Osteocyte (in vitro differentiated cells): ENCODE results near the gene NUTM1. TPM values are rescaled to one million over a fixed set of nuclear protein-coding genes. Genes with fewer than 3 reads are reported as not detected.
A peak's percentile ranks its signal among the peaks of the same experiment; 100 is the strongest.

Source experiments
- DNase-seq: peaks from one replicate; pipeline ENCODE4 v3.0.0; 2021; ENCODE audit warnings: mixed read lengths; ENCODE audit not compliant: unreplicated experiment; ENCODE audit errors: extremely low spot score
- H3K27ac Mint-ChIP-seq: one replicate; pipeline ENCODE4 v1.8.0; 2021; ENCODE audit warnings: mild to moderate bottlenecking, mixed read lengths; ENCODE audit not compliant: unreplicated experiment
- H3K27me3 Mint-ChIP-seq: one replicate; pipeline ENCODE4 v1.8.0; 2021; ENCODE audit warnings: mixed read lengths; ENCODE audit not compliant: unreplicated experiment
- H3K36me3 Mint-ChIP-seq: one replicate; pipeline ENCODE4 v1.8.0; 2021; ENCODE audit warnings: mixed read lengths; ENCODE audit not compliant: unreplicated experiment
- H3K4me1 Mint-ChIP-seq: one replicate; pipeline ENCODE4 v1.8.0; 2021; ENCODE audit warnings: mixed read lengths; ENCODE audit not compliant: unreplicated experiment
- H3K4me3 Mint-ChIP-seq: one replicate; pipeline ENCODE4 v1.8.0; 2021; ENCODE audit warnings: mild to moderate bottlenecking, moderate library complexity, mixed read lengths; ENCODE audit not compliant: unreplicated experiment
- H3K9me3 Mint-ChIP-seq: one replicate; pipeline ENCODE4 v1.8.0; 2021; ENCODE audit warnings: mixed read lengths; ENCODE audit not compliant: unreplicated experiment
- CTCF ChIP-seq: fragments of 200-600 bp; sonication (generic); IDR thresholded peaks from 2 replicates; pipeline ENCODE4 v1.5.0; 2021; ENCODE audit warnings: antibody characterized with exemption, mild to moderate bottlenecking, moderate library complexity
- total RNA-seq: library from RNA; stranded (reverse); gene quantifications from 2 replicates; pipeline ENCODE4 v1.2.1, GENCODE V29; 2021

The NUTM1 gene
- total RNA-seq, 1 donor from 2014 or later, result not detected

GRCh38 chr15:34364041-34364440 lies 20.9 kb downstream of the NUTM1 start:
- no peak for TF ChIP-seq CTCF

GRCh38 chr15:34365091-34365825 lies 22.1 kb downstream of the NUTM1 start:
- Mint-ChIP-seq H3K9me3 (no peaks in the 10 kb centered on the region), H3K4me3 (peak overlapping the region; percentile 97), H3K36me3 (peaks cover 10% of the 10 kb centered on the region), H3K27ac (peak overlapping the region; percentile 63), H3K4me1 (peaks cover 28% of the 10 kb centered on the region), H3K27me3 (no peaks in the 10 kb centered on the region)
- DNase-seq, result no peak
- TF ChIP-seq CTCF, result no peak

More at GRCh38 chr15:34364041-34364440, 20.9 kb downstream of the NUTM1 start:
- H3K4me1 Mint-ChIP-seq, result peaks cover 29% of the 10 kb centered on the region
- no peaks in the 10 kb centered on the region for H3K27me3 Mint-ChIP-seq
- H3K9me3 Mint-ChIP-seq, result no peaks in the 10 kb centered on the region
- no peak overlapping the region for H3K27ac Mint-ChIP-seq
- H3K36me3 Mint-ChIP-seq, result peaks cover 18% of the 10 kb centered on the region
- no peak overlapping the region for H3K4me3 Mint-ChIP-seq
- DNase-seq, result no peak

GRCh38 chr15:34365836-34366235 lies 22.7 kb downstream of the NUTM1 start:
- Mint-ChIP-seq H3K27ac (peak overlapping the region; percentile 63), H3K9me3 (no peaks in the 10 kb centered on the region), H3K27me3 (no peaks in the 10 kb centered on the region), H3K36me3 (peaks cover 9% of the 10 kb centered on the region), H3K4me3 (peak overlapping the region; percentile 97), H3K4me1 (peaks cover 28% of the 10 kb centered on the region)
- no peak for TF ChIP-seq CTCF
- no peak for DNase-seq

GRCh38 chr15:34366271-34367065 lies 23.4 kb downstream of the NUTM1 start:
- no peaks in the 10 kb centered on the region for H3K27me3 Mint-ChIP-seq
- no peak for TF ChIP-seq CTCF
- H3K4me3 Mint-ChIP-seq, result peak overlapping the region; percentile 97
- no peak for DNase-seq
- H3K27ac Mint-ChIP-seq, result peak overlapping the region; percentile 65
- H3K4me1 Mint-ChIP-seq, result peaks cover 28% of the 10 kb centered on the region
- no peaks in the 10 kb centered on the region for H3K9me3 Mint-ChIP-seq
- peaks cover 6% of the 10 kb centered on the region for H3K36me3 Mint-ChIP-seq
